Stomach smooth muscle (tissue), 2 donors: Measurements from ENCODE around the gene PPBP.
"Not testable (repeated sequence)": the region's sequence is repeated elsewhere in the genome, so short reads cannot be mapped to it uniquely, and the experiment has no call there.

Source experiments
- H3K27ac ChIP-seq: one replicate; pipeline ENCODE4 v1.7.0; 2013; ENCODE audit warnings: mild to moderate bottlenecking, low read length, inconsistent platforms
- H3K27me3 ChIP-seq, 2 donors: one replicate each; pipeline ENCODE4 v1.7.0; 2013; ENCODE audit warnings: low read length in 2 of 2; ENCODE audit not compliant: insufficient read depth in 2 of 2, control insufficient read depth in 1 of 2
- H3K36me3 ChIP-seq, 2 donors: one replicate each; pipeline ENCODE4 v1.7.0; 2013; ENCODE audit warnings: low read length in 2 of 2; ENCODE audit not compliant: control insufficient read depth in 2 of 2, insufficient read depth in 2 of 2
- H3K4me1 ChIP-seq: one replicate; pipeline ENCODE4 v1.7.0; 2013; ENCODE audit warnings: low read length; ENCODE audit not compliant: control insufficient read depth, insufficient read depth
- H3K4me3 ChIP-seq, 2 donors: one replicate each; pipeline ENCODE4 v1.7.0; 2013; ENCODE audit warnings: low read length in 2 of 2
- H3K9ac ChIP-seq, 2 donors: one replicate each; pipeline ENCODE4 v1.7.0; 2013; ENCODE audit warnings: low read length in 2 of 2, mild to moderate bottlenecking in 1 of 2
- H3K9me3 ChIP-seq, 2 donors: one replicate each; pipeline ENCODE4 v1.7.0; 2013; ENCODE audit warnings: low read length in 2 of 2; ENCODE audit not compliant: control insufficient read depth in 2 of 2
- donor health status: healthy.
- donor health status: Pancreatic carcinoma.

Gene PPBP

DNA sequence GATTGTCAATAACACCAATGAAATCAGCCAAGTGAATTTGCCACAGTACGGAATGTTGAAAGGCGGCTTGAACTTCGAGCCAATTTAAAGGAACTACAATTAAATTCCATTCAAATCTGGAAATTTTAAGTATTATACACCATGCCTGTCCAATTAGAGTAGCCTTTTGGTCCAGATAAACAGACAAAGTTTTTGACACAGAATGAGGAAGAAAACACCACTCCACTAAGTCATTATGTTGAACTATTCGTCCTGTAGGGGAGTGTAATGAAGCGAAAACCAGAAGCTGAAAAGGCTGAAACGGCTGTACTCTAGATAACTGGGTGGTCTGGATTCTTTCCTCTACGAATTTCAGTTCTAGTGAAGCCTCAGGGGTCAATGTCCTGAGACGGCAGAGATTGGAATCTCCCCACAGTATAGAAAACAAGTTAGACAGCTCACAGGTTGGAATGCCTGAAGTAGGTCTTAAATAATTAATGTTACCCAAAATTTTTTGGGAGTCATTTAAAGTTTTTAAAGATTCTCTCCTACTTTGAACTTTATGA is 37.5 kb downstream of the PPBP start:
- not testable (repeated sequence) for H3K4me3 ChIP-seq, H3K9me3 ChIP-seq, H3K9ac ChIP-seq, H3K36me3 ChIP-seq, H3K4me1 ChIP-seq, H3K27me3 ChIP-seq, H3K27ac ChIP-seq

GRCh38 chr4:73948990-73949706 is 38.8 kb downstream of the PPBP start:
- Histone ChIP-seq H3K9me3 (no peaks in the 10 kb centered on the region), H3K27ac (no peak overlapping the region), H3K9ac (no peak overlapping the region), H3K36me3 (no peaks in the 10 kb centered on the region), H3K4me1 (no peaks in the 10 kb centered on the region), H3K4me3 (no peak overlapping the region), H3K27me3 (peaks cover 12 to 15% of the 10 kb centered on the region in 2 donors)

DNA sequence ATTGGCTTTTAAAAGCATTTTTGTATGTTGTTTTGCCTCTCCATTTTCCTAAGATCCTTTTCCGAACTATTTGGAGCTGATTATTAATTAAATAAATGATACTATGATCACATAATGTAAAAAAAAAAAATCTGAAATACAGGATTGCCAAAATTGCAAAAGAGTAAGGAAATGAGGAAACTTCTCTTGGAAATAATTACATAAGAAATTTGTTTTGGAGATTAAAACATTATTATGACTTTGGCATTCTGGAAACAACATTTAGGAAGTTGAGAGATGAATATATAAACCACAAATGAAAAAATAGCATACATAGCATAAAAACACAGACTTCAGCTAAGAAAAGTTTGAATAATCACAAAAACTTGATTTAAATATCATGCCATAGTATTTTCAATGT is 39.7 kb downstream of the PPBP start:
- Histone ChIP-seq H3K9ac (no peak overlapping the region), H3K36me3 (no peaks in the 10 kb centered on the region), H3K9me3 (no peaks in the 10 kb centered on the region), H3K4me3 (no peak overlapping the region), H3K4me1 (no peaks in the 10 kb centered on the region), H3K27me3 (peaks cover 17 to 23% of the 10 kb centered on the region in 2 donors), H3K27ac (no peak overlapping the region)

- no peaks in the 10 kb centered on the region for H3K4me1 ChIP-seq
- no peak overlapping the region for H3K9ac ChIP-seq
- H3K36me3 ChIP-seq: no peaks in the 10 kb centered on the region
- H3K27ac ChIP-seq: no peak overlapping the region
- H3K27me3 ChIP-seq: peaks cover 18 to 24% of the 10 kb centered on the region in 2 donors
- no peak overlapping the region for H3K4me3 ChIP-seq
- H3K9me3 ChIP-seq: no peaks in the 10 kb centered on the region
Observed at GRCh38 chr4:73947239-73947985, 40.6 kb downstream of the PPBP start.

DNA sequence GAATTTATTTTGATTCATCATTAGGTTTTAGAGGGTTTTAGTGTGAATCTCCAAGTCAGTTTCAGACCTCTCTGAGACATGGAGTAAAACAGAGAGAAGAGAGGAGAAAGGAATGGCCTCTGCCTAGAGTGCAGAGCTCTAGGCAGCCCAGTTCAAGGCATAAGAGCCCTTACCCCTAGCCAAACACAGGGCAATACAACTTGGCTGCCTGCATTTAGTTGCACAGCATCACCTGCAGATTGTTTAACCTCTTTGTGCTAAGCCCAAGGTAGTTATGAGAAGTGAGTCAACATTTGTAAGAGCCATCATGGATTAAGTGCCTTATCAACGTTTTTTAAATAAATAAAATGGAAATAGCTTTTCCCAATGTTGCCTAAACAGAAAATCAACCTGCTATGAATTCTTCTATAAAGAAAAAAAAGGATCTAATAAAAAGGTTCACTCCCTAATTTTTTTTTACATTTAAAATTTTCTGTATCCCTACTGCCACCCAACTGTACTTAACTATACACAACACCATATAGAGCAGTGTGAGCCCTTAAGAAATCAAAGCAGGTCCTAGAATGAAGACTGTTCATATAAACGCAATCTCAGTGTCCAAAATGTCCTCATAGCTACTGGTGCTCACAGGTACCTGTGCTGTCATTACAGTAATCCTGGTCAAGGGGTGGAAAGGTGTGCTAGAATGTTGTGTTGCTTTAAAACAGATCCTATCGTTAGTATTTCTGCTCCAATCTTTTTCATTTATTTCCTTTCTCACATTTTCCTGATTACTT is 42.1 kb downstream of the PPBP start:
- Histone ChIP-seq H3K4me1 (no peaks in the 10 kb centered on the region), H3K36me3 (no peaks in the 10 kb centered on the region)

GRCh38 chr4:73945140-73945539 is 42.9 kb downstream of the PPBP start:
- Histone ChIP-seq H3K9ac (no peak overlapping the region), H3K4me3 (no peak overlapping the region), H3K9me3 (no peaks in the 10 kb centered on the region), H3K4me1 (no peaks in the 10 kb centered on the region), H3K27ac (no peak overlapping the region), H3K36me3 (no peaks in the 10 kb centered on the region), H3K27me3 (peaks cover 18 to 24% of the 10 kb centered on the region in 2 donors)

More for the DNA sequence above, 42.1 kb downstream of the PPBP start:
- Histone ChIP-seq H3K27ac (no peak overlapping the region), H3K4me3 (no peak overlapping the region), H3K27me3 (peaks cover 18 to 24% of the 10 kb centered on the region in 2 donors), H3K9ac (no peak overlapping the region), H3K9me3 (no peaks in the 10 kb centered on the region)

DNA sequence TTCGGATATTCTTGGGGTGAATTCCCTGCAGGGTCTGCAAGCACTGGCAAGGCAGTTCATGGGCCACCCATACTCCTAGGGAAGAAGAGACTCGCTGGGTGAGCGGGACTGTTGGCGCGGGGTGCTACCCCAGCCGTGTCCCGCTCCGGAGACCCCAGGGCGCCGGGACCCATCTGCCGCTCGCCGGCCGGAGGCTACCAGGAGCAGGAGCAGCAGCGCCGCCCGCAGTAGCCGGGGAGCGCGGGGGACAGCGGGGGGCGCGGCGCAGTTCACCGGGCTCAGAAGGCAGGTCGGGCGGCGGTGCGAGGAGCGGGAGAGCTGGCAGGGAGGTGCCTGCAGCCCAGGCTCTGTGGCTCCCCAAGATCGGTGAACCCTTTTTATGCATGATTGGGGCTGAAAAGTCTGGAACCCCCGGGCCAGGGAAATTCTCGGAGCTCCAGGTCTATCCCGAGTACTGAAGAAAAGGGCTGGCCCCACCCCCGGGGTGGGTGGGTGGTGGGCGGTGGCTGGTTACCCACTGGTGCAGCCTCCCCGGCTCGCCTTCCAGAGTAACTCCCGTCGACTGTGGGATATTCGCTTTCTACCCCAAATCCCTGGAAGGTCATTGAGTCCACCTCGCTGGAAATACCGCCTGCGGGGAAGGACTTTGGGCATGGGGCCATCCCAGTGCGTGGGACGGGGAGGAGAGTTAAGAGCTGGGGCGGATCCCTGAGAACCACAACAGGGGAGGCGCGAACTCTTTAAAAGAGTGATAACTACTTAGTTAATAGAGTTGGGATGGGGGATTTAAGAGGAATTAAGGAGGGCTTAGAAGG is 43.7 kb downstream of the PPBP start:
- no peaks in the 10 kb centered on the region for H3K4me1 ChIP-seq
- H3K4me3 ChIP-seq: peak overlapping the region in 1 of 2 donors; percentile 50
- H3K9ac ChIP-seq: no peak overlapping the region
- no peak overlapping the region for H3K27ac ChIP-seq
- H3K36me3 ChIP-seq: no peaks in the 10 kb centered on the region
- H3K9me3 ChIP-seq: no peaks in the 10 kb centered on the region
- H3K27me3 ChIP-seq: peaks cover 18 to 24% of the 10 kb centered on the region in 2 donors

DNA sequence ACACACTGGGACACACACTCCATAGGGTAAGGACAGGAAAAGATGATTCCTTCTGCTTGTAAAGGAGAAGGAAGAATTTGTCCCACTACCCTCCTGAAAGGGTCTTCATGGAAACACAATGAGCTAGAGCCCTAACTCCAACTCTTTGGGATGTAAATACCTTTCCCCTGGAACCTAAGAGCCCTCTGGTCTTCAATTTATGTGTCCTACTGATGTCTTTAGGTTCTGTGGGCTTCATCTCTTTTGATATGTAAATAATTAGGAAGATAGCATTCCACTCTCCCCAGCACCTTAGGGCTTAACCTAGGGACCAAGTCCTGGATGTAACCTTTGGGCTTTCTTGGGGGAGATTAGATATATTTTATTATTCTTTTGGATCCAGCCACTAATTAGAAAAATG is 44.4 kb downstream of the PPBP start:
- Histone ChIP-seq H3K27ac (no peak overlapping the region), H3K4me1 (no peaks in the 10 kb centered on the region), H3K9ac (no peak overlapping the region), H3K9me3 (no peaks in the 10 kb centered on the region), H3K27me3 (peaks cover 18 to 24% of the 10 kb centered on the region in 2 donors), H3K4me3 (no peak overlapping the region), H3K36me3 (no peaks in the 10 kb centered on the region)

DNA sequence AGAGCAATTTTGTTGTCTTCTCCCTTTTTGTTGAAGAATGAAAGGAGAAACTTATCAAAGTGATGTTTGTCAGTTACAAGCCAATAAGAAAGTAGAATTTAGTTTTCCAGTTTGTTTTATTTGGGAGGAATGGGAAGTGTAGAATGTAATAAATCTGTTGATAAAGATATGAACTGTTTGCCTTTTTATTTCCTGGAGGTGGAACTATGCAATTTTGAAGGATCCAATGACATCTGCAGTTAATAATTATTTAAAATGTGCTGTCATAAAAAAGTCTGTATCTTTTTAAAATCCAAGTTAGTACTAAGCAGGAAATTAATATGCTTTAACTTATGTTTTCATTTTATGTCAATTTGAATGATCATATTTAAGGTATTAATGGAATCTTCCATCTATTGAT is 51.0 kb downstream of the PPBP start:
- no peaks in the 10 kb centered on the region for H3K9me3 ChIP-seq
- no peak overlapping the region for H3K27ac ChIP-seq
- H3K4me3 ChIP-seq: no peak overlapping the region
- no peaks in the 10 kb centered on the region for H3K4me1 ChIP-seq
- H3K27me3 ChIP-seq: no peaks in the 10 kb centered on the region
- H3K9ac ChIP-seq: no peak overlapping the region
- no peaks in the 10 kb centered on the region for H3K36me3 ChIP-seq
